Kidney (tissue), 14 donors: Measurements from ENCODE around the gene CACTIN. TPM values are rescaled to one million over a fixed set of nuclear protein-coding genes. Genes with fewer than 3 reads are reported as not detected.

Experiments
- DNase-seq, 5 donors: peaks; one replicate each; pipeline ENCODE4 v3.0.0-alpha.2; 2013 to 2020
- FAIRE-seq: peaks from 2 replicates; lab custom pipeline; 2012; peaks lifted over from hg19 to GRCh38; lab: Jason Lieb, UNC
- H3K27ac ChIP-seq, 2 donors: one replicate each; pipeline ENCODE4 v1.7.0; 2013; ENCODE audit warnings: low read depth in 2 of 2, low read length in 2 of 2, inconsistent platforms in 1 of 2
- H3K27me3 ChIP-seq: one replicate; pipeline ENCODE4 v1.7.1; 2013; ENCODE audit warnings: low read length, inconsistent platforms; ENCODE audit not compliant: control insufficient read depth, insufficient read depth
- H3K36me3 ChIP-seq, 3 donors: one replicate each; pipeline versions ENCODE4 v1.7.0 to v1.7.1; 2013; ENCODE audit warnings: low read length in 3 of 3, control low read depth in 1 of 3, inconsistent platforms in 1 of 3; ENCODE audit not compliant: insufficient read depth in 3 of 3, control insufficient read depth in 2 of 3
- H3K4me1 ChIP-seq, 3 donors: one replicate each; pipeline versions ENCODE4 v1.7.0 to v1.7.1; 2013; ENCODE audit warnings: low read length in 3 of 3, inconsistent platforms in 1 of 3, low read depth in 1 of 3; ENCODE audit not compliant: control insufficient read depth in 2 of 3, insufficient read depth in 2 of 3
- H3K4me3 ChIP-seq, 3 donors: one replicate each; pipeline versions ENCODE4 v1.7.0 to v1.8.1; 2013; ENCODE audit warnings: low read length in 3 of 3, control low read depth in 1 of 3, inconsistent platforms in 1 of 3
- H3K9ac ChIP-seq, 3 donors: one replicate each; pipeline versions ENCODE4 v1.7.0 to v1.7.1; 2013; ENCODE audit warnings: low read length in 3 of 3, control low read depth in 1 of 3, inconsistent platforms in 1 of 3
- H3K9me3 ChIP-seq, 3 donors: one replicate each; pipeline versions ENCODE4 v1.7.0 to v1.7.1; 2013; ENCODE audit warnings: low read length in 3 of 3, control low read depth in 1 of 3, inconsistent platforms in 1 of 3; ENCODE audit not compliant: control insufficient read depth in 2 of 3, insufficient read depth in 1 of 3
- intact Hi-C: fragments of 100-400 bp; cut with DNase I; formaldehyde crosslinking; loops from one replicate; pipeline ENCODE4 v1.11.1; 2022
- polyA plus RNA-seq: library from polyadenylated mRNA; stranded (reverse); fragments of 350-450 nt; fragmentation: Illumina TruSeq; extraction: RNeasy Lipid Tissue Mini Kit (QIAGEN cat#74804); gene quantifications from one replicate; pipeline ENCODE4 v1.2.3, GENCODE V29; 2014; ENCODE audit warnings: low read depth, low replicate concordance; ENCODE audit not compliant: insufficient read depth
- total RNA-seq: library from RNA; stranded (reverse); fragmentation: NEBNext Ultra II Directional; extraction: Animal tissue kit (Norgen Biotek cat#: 25700); gene quantifications from one replicate; pipeline ENCODE4 v1.2.1, GENCODE V29; 2021
- TF ChIP-seq, protein P1 (sequence below): IDR thresholded peaks from 3 replicates; pipeline ENCODE4 v1.5.1; 2012; ENCODE audit warnings: mild to moderate bottlenecking, moderate library complexity, borderline replicate concordance; ENCODE audit not compliant: insufficient read depth; ENCODE audit errors: extremely low read depth
- donor health status: control.
- donor health status: control.
- donor health status: control.
- donor health status: control.
- donor health status: control.
- donor health status: DM: yes; HTN: yes; CAD: no.
- donor health status: Normal renal cell carcinoma (clear cell type).

The CACTIN gene
- total and polyA plus RNA-seq, 2 donors from 2014 or later = 11.6 to 23.9 TPM

DNA sequence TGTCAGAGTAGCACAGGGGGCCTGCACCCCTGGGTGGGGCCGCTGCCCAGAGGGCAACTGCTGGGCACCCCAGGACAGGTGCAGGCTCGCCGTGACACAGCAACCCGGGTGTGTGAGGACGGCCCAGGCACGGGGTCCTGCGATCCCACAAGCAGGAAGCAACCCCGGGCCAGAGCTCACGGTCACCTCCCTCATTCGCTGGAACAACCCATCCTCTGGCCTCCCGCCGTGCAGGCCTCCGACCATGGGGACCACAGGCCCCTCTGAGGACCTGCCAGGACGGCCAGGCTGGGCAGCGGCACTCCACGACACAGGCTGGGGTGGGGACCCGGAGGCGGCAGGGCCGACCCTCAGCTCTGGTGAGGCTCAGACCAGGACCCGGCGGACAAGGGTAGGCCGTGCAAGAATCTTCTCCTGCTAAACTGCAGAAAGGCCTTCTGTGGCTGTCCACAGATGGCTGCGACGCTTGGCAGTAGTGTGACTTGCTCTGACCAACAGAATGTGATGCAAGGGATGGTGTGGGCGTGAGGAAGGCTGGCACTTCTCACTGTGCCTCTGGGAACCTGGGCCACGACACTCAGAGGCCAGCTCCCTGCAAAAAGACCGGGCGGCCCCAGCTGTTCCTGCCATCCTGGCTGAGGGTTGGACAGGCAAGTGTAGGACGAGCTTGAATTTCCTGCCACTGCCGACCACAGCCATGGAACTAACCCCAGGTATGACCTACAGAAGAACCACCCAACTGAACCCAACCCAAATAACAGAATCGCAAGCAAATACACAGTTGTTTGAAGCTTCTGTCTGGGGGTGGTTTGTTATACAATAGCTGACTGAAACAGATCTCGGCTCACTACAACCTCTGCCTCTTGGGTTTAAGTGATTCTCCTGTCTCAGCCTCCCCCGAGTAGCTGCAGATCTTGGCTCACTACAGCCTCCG is 47.2 kb upstream of the CACTIN start:
- TF ChIP-seq, protein P1, sequence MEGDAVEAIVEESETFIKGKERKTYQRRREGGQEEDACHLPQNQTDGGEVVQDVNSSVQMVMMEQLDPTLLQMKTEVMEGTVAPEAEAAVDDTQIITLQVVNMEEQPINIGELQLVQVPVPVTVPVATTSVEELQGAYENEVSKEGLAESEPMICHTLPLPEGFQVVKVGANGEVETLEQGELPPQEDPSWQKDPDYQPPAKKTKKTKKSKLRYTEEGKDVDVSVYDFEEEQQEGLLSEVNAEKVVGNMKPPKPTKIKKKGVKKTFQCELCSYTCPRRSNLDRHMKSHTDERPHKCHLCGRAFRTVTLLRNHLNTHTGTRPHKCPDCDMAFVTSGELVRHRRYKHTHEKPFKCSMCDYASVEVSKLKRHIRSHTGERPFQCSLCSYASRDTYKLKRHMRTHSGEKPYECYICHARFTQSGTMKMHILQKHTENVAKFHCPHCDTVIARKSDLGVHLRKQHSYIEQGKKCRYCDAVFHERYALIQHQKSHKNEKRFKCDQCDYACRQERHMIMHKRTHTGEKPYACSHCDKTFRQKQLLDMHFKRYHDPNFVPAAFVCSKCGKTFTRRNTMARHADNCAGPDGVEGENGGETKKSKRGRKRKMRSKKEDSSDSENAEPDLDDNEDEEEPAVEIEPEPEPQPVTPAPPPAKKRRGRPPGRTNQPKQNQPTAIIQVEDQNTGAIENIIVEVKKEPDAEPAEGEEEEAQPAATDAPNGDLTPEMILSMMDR = no peak
- intact Hi-C loops = no loop called here
- Histone ChIP-seq H3K27me3 (no peaks in the 10 kb centered on the region), H3K9ac (no peak overlapping the region), H3K4me1 (peaks cover 0 to 14% (median 0%) of the 10 kb centered on the region in 3 donors), H3K9me3 (no peaks in the 10 kb centered on the region), H3K4me3 (no peak overlapping the region), H3K27ac (no peak overlapping the region), H3K36me3 (no peaks in the 10 kb centered on the region)
- FAIRE-seq (no peak), DNase-seq (no peak)

- Histone ChIP-seq H3K4me3 (no peak overlapping the region), H3K36me3 (no peaks in the 10 kb centered on the region), H3K27ac (no peak overlapping the region), H3K9me3 (no peaks in the 10 kb centered on the region), H3K9ac (no peak overlapping the region), H3K4me1 (peaks cover 0 to 18% (median 0%) of the 10 kb centered on the region in 3 donors), H3K27me3 (no peaks in the 10 kb centered on the region)
- FAIRE-seq (no peak), DNase-seq (no peak)
- TF ChIP-seq, protein P1 = no peak
- intact Hi-C loops = no loop called here
These were observed 46.4 kb upstream of the CACTIN start for GRCh38 chr19:3672993-3673392.

DNA sequence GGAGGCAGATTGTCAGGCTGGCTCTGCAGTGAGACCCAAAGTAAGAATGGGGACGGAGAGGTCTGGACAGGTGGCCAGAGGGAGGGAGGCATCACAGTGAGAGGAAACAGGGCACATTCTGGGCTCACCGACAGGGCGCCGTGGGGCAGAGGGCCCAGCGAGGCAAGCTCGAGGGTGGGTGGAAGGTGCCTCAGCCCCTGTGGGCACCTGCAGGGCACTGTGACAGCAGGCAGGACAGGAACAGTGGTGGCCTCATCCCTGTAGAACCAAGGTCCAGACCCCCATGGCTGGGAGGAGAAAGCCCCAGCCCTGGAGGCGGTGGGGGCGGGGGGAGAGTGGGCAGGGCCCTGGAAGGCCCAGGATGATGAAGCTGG is 46.0 kb upstream of the CACTIN start:
- Histone ChIP-seq H3K27me3 (no peaks in the 10 kb centered on the region), H3K9ac (no peak overlapping the region), H3K9me3 (no peaks in the 10 kb centered on the region), H3K27ac (peak overlapping the region in 1 of 2 donors; percentile 95), H3K36me3 (no peaks in the 10 kb centered on the region), H3K4me1 (peaks cover 0 to 18% (median 0%) of the 10 kb centered on the region in 3 donors), H3K4me3 (no peak overlapping the region)
- FAIRE-seq (no peak), DNase-seq (no peak)
- TF ChIP-seq, protein P1 = no peak
- intact Hi-C loops = no loop called here
